GM20000 (cell line): Measurements from ENCODE around the gene TAF15.

Source experiments
- DNase-seq: peaks from one replicate; pipeline ENCODE4 v3.0.0; 2012; ENCODE audit warnings: low spot score
- TF ChIP-seq, protein P1 (sequence below): IDR thresholded peaks from 2 replicates; pipeline ENCODE4 v1.5.1; 2012; ENCODE audit warnings: mild to moderate bottlenecking, control low read depth; ENCODE audit errors: extremely low read depth, missing control alignments

TAF15 gene

DNA sequence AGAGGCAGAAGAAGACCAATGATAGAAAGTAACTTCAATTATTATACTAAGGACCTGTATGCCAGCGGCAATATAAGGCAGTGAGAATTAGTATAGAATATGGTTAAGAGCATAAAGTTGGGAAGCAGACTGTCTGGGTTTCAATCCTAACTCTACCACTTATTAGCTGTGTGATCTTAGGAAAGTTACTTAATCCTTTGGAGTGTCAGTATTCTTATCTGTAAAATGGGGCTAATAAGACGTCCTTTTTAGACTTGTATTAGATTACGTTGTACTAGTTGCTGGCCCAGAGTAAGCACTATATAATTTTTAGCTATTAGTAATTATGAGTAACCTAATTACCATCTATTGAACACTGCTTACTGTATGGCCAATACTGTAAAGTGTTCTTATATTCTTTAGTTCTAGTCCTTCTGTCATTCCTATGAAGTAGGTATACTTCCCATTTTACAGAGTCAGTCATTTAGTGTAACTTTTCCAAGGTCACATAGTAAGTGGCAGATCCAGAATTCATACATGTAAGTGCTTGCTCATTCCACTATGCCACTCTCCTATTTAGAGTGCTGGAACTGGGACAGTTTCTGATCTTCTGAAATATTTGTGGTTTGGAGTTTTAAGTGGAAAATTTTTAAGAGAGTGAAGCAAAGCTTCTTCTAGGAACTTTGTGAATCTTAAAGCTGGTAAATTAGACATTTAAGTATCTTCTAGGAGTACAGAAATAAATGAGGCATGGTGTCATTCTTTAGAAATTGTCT, 36.9 kb downstream of the TAF15 start:
- DNase-seq, result no peak
- TF ChIP-seq, protein P1, sequence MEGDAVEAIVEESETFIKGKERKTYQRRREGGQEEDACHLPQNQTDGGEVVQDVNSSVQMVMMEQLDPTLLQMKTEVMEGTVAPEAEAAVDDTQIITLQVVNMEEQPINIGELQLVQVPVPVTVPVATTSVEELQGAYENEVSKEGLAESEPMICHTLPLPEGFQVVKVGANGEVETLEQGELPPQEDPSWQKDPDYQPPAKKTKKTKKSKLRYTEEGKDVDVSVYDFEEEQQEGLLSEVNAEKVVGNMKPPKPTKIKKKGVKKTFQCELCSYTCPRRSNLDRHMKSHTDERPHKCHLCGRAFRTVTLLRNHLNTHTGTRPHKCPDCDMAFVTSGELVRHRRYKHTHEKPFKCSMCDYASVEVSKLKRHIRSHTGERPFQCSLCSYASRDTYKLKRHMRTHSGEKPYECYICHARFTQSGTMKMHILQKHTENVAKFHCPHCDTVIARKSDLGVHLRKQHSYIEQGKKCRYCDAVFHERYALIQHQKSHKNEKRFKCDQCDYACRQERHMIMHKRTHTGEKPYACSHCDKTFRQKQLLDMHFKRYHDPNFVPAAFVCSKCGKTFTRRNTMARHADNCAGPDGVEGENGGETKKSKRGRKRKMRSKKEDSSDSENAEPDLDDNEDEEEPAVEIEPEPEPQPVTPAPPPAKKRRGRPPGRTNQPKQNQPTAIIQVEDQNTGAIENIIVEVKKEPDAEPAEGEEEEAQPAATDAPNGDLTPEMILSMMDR, result no peak

DNA sequence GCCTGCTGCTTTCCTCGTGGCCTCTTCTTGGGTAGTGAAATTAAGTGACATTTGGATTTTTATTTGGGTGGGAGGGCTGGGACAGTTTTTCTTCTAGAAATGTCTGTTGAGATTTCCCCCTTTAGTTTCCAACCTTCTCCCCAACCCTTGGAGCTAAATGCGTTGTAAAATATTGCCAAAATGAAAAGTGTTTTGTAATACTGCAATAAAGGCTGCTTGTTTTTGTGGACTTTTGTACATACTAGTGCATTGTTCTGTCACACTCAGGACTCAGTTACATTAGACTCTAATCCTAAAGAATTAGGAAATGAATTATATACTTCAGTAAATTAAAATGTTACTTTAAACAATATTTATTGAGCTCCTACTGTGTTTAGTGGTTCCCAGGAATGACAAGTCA, 37.7 kb downstream of the TAF15 start:
- DNase-seq, result no peak
- TF ChIP-seq, protein P1, result no peak

DNA sequence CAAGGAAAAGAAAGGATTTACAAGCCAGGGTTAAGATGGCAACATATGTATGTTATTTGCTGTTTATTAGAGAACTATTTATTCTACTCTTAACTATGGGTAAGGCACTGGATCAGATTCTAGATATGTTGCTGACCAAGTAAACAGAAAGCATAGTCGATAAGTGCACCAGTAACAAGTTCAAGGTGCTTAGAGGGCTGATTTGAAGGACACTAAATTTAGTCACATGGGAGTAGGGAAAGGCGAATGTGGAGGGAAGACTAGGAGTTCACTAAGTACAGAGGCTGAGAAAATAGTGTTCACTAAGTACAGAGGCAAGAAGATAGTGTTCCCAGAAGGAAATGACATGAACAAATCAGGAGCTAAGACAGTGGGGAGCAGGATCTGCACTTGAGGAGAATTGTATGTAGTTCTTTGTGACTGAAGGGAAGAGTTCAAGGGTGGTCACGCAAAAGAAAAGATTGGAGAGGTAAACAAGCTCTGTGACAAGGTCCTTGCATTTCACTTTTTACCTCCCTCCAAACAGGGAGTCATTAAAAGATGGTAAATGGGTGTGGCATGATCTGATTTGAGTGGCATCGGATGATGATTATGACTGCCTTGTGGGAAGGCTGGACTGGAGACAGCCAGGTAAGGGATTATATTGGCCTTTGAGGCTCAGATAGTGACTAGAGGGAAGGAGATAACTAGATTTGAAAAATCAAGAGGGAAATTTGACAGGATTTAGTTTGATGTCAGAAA, 38.5 kb downstream of the TAF15 start:
- TF ChIP-seq, protein P1, result no peak
- no peak for DNase-seq

DNA sequence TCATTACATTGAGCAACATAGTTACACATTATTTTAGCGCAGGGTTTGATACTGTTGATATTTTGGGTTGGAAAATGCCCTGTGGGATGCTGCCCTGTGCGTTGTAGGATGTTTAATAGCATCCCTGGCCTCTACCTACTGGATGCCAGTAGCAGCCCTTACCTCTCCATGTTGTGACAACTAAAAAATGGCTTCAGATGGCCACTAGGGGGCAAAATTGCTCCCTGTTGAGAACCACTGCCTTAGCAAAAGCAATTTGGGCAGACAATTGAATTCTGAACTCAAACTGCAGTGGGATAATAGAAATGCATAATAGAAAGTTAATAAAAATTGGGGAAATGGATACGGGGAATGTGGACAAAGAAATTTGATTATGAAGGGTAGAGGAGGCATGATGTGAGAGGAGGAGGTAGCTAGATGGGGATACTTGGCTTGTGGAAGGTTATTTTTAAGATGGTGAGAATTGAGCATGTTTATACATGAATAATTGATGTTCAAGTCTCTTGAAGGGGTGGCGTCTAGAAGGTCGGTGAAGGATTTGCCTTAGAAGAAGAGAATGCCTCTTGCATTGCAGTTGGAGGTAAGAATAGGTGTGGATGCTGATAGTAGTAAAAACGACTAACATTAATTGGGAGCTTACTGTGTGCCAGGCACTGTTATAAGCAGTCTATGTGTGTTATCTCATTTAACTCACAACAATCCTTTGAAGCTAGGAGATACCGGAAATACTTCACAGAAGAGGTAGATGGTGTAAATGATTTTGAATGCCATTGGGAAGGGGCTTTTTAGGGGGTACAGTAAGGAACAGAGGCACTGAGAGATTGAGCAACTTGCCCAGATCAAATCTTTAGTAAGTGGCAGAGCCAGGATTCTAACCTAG, 40.4 kb downstream of the TAF15 start:
- peak; percentile 45 for DNase-seq
- TF ChIP-seq, protein P1, result peak; percentile 72

DNA sequence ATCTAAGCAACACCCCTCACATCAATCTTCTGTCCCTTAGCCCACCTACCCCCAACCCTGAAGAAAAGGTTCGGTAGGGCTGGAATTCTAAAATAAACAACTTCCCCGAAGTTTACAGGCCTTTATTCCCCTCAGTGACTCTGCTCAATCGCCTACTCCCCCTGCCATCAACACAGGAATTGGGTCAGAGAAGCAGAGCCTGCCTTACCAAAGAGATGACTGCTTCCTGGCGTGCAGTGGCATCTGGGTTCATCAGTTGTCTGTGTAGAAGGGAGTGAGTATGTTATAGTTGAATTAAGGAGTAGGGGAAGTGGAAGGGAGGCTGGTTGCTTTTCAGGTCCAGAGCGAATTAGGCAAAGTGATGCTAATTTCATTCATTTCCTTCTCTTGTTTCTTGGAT, 46.7 kb downstream of the TAF15 start:
- TF ChIP-seq, protein P1, result no peak
- no peak for DNase-seq

DNA sequence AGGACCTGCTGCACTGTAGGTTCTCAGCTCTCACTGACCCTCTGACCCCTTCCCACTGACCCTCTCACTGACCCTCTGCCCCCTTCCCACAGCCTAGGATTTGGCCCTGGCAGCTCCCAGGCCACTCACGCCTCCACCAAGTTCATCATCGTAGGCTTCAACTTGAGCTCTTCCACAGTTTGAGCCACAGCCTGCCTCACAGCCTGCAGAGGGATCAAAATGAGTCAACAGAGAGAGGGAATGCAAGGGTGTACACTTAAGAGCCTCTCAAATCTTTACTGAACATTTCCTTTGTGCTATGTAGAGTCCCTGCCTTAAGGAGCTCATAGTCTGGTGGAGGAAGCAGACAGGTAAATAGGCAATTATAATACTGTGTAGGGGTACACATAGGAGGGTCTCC, 47.3 kb downstream of the TAF15 start:
- TF ChIP-seq, protein P1, result no peak

More for the DNA sequence above, 47.3 kb downstream of the TAF15 start:
- no peak for DNase-seq
